DMS 273 (cell line): ENCODE data around the gene PPP1R12B.
"Not testable (repeated sequence)": the region's sequence is repeated elsewhere in the genome, so short reads cannot be mapped to it uniquely, and the experiment has no call there.

Experiments used
- DNase-seq: peaks from one replicate; lab custom pipeline; 2025; ENCODE audit not compliant: unreplicated experiment; lab: John Stamatoyannopoulos, UW

Gene PPP1R12B

DNA sequence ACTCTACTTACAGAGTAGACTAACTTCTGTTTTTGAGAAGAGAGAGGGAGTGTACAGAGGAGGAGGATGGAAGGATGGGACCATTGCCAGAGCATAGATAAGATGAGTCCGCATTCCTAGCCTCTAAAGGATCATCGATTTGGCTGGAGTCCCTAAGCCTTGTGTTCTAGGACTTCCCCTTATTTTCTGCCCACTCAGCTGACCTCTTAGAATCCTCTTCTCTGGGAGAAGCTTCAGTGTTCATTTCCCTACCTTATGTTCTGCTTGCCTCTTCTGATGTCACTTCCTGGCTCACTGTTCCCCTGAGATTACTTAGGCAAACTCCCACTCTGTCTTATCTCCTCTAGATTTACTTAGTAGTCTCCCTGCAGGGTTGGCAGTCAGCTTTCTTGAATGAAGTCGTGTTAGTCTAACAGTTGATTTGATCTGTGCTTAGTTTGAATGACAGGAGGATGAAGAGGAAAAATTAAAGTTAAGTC, 205.1 kb downstream of the PPP1R12B start:
- peak; percentile 39 for DNase-seq

DNA sequence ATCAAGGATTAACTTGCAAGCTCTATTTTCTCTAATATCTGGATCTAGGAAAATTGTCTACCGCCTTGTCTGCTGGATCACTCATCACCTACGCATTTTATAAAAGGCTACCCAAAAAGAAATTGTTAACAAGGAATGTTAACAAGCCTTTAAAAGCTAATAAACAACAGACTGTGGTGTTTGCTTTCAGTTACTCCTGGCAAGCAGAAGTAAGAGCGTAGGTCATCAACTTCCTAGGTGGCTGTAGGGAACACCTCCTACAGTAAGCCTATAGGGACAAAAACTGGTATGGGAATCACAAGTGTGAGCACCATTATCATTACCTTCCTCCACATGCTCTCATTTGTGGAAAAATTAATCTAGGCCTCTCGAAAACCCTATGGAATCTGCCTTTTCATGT, 206.1 kb downstream of the PPP1R12B start:
- not testable (repeated sequence) for DNase-seq

DNA sequence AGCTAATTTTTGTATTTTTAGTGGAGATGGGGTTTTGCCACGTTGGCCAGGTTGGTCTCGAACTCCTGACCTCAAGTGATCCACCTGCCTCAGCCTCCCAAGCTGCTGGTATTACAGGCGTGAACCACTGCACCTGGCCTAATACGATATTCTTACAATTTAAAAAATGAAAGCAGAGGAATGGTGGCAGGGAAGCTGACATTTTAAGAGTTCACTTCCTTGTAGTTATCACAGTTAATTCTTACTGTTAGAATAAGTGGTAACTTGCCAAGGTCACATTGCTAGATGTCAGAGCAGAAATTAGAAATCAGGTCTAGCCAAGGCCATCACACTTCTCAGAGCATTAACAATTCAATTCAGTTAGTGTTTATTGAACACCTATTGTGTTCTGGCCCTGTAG, 207.5 kb downstream of the PPP1R12B start:
- DNase-seq, result not testable (repeated sequence)

DNA sequence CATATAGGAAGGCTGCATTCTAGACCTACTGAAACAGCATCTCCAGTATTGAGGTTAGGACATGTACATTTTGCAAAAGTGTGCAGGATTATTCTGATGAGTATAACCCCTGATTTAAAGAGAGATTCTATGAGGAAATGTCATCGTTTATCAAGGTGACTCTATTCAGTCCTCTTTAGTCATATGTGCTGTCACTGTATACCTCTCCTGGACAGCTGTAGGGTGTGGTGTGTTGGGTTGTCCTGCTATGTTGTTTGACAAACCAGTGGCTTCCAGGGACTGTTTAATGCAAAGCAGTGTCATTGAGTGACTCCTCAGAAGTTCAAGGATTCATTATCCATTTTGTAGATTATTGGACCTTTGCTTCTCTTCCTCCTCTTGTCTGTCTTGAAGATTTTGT, 209.2 kb downstream of the PPP1R12B start:
- DNase-seq, result not testable (repeated sequence)

DNA sequence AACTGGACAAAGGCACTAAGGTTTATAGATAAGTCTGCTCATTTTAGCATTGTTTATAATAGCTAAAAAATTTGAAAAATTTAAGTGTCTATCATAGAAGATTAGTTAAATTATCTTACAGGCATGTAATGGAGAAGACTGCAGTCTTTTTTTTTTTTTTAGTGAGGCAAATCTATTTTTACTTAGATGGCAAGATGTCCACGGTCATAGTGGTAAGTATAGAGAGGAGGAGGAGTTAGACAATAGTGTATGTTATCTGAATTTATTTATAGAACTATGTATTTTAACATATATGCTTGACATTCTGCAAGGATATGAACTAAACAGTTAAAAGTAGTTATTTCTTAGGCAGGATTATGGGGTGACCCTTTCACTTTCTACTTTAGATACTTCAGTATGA, 212.7 kb downstream of the PPP1R12B start:
- DNase-seq, result no peak

DNA sequence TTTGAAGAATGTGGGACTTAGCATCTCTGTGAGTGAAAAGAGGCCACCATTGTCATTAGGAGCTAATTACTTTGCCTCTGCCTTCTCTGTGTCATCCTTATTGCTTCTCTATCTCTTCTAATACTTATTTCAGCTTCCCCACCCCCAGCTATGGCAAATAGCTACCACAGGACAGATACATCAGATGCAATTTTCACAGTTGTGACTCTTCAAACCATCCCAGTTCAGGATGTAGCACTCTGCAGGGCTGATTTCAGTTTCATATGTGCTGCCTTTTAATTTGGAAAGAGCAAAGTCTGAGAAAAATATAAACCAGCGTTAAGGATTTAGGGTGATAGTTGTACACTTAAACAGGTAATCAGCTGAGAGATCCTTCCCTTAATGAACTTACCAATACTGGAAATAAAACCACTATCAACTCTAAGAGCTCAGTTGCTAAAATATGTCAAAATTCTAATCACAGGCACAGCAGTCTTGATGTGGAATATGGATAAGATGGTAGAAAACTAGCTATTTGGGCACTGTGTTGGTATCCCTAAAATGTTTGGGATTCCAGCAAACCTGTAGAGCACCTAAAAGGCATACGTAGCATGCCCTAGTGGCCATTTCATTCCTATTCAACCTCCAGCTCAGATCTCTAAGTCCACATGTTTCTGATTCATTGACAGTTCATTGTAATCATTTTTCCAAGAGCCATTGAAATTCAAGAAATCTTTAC, 213.4 kb downstream of the PPP1R12B start:
- DNase-seq, result no peak

DNA sequence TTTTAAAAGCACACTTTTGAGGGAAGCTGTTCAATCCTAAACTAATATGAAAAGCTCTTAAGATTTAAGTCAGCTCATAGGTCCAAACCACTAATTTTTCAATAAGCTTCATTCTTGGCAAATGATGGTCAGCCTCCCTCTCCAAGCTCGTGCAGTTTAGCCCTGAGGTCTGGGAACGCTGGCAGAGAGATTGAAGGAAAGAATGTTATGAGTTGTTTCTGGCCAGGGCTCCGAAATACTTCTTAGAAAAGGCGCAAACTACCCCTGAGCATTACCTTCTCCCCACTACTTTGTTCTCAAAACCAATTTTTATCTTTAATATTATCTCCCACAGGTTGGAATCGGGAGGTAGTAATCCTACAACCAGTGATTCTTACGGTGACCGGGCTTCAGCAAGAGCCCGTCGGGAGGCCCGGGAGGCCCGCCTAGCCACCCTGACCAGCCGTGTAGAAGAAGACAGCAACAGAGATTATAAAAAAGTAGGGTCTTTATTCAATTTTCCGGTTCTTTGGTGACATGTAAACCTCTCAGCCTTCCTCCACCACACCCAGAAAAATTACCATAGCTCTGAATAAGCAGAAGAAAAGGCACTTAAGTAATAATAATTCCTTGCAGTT, 214.1 kb downstream of the PPP1R12B start:
- DNase-seq, result no peak

DNA sequence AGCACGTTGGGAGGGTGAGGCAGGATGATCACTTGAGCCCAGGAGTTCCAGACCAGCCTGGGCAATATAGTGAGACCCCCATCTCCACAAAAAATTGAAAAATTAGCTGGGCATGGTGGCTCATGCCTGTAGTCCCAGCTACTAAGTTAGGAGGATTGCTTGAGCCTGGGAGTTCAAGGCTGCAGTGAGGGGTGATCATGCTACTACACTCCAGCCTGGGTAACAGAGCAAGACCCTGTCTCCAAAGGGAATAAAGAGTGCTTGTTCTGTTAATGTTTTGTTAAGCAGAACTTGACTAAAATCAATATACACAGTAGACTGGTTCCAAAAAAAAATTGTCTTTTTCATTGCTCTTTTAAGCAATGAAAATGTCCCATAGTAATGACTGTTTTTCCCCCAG, 215.3 kb downstream of the PPP1R12B start:
- no peak for DNase-seq

DNA sequence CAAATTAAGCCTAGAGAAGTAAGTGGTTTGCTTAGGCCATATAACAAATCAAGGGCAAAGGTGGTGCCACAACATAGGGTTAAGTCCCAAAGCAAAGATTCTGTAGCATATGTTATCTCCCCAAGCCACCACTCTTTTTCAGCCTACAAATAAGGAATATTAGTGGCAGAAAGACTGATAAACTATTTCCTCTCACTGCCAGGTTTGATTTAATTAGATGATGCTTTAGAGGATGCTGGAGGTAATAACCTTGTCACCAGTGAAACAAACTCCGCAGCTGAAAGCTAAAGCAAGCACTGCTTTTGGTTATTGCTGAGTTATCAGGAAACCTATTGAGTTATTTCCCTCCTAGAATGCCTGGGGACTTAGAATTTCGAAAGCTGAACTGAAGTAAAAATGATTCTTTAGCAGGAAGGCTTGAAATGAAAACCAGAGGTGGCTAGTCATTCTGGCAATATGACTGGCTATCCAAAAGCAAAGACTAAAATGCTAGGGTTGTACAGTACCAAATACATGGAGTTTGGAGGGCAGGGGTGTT, 216.5 kb downstream of the PPP1R12B start:
- no peak for DNase-seq

- DNase-seq, result no peak
Observed at GRCh38 chr1:202565890-202566602, 217.5 kb downstream of the PPP1R12B start.

DNA sequence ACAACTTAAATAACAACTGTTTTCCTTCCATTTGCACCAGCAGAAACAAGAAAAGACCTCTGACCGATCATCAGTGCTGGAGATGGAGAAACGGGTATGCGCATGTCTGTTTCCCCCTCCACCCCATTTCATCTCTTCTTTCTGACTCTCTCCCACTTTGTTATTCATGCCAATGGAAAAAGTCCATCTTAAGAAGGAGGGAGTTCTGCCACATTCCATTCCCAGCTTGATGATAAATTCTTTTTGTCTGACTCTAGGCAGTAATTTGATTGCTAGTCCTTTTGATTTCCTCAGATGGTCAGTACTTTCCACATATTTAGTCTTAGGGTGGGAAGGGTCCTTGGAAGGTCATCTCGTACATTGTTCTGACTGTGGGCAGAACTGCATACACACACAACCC, 219.2 kb downstream of the PPP1R12B start:
- DNase-seq, result no peak

- no peak for DNase-seq
Observed at GRCh38 chr1:202568410-202568809, 219.9 kb downstream of the PPP1R12B start.

- DNase-seq, result no peak
Observed at GRCh38 chr1:202568826-202569225, 220.3 kb downstream of the PPP1R12B start.

GRCh38 chr1:202569393-202570322, 221.2 kb downstream of the PPP1R12B start:
- no peak for DNase-seq

DNA sequence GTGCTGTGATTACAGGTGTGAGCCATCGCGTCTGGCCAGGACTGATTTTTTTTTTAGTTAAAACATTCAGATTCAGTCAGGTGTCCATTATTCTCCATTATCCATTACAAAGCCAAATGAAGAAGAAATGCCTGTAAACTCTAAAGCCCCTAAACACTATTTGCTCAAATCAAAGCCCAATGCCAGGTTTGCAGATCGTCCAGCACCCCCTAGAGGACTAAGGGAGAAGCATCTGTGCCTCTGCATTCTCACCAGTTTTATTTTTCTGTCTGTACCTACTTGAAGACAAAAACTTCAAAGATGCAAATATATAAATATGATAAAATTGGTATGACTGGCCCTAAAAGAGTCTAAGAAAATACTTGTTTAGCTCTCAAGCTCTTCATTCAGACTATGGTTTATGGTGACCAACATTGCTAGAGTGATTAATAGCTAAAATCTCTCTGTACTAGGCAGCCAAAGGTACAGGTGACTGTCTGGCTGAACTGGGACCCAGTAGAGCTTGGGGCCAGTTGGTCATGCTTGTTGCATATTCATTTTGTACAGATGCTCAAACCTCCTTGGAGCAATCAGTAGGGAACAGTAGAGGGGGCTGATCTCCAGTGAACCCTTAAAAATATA, 223.3 kb downstream of the PPP1R12B start:
- DNase-seq, result peak; percentile 65

GRCh38 chr1:202572867-202573266, 224.4 kb downstream of the PPP1R12B start:
- no peak for DNase-seq

DNA sequence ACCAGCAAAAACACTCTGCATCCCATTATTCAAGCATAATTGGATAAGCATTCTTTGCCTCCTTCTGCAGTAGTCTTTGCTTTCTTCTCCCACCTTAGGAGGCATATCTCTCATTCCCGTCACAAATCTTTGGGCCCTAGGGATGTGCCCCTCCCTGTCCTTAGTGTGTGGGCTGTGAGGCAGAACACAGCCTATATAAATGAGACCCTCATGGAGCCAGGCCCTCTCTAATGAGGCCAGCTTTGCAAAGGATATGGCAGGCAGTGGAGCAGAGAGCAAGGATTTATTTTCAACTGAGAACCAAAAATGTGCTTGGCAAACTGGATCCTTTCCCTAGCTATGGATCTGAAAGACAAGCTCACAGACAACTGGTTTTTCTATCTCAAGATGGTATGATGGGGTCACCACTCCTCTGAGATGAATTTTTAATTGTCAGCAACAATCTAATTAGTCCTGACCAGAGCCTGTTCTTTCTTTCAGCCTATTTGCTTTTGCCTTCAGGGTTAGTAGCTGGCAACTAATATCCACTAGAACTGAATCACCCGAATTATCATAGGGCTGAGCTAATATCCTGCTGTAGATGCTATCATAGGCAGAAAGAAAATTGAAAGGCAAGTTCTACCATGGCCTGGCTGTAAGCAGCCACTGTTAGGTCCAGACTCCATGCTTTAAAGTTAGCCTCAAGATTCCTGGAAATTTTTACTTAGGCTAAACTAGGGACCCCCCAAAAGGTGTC, 227.6 kb downstream of the PPP1R12B start:
- DNase-seq, result no peak

DNA sequence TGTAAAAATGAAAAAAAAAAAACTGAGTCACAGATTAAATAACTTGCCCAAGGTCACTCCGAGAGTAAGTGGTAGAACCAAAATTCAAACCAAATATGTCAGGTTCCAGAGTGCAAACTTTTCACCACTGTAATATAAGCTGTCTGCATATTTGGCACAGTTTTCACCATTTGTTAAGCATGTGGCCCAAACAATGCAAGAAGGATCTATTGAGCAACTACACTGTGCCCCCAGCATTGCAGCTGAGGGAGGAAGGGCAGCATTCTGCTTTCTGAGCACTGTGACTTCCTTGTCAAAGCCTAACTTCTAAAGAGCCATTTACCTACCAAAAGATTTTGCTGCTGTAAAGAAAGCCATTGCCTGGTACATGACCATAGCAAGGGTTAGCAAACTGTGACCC, 228.3 kb downstream of the PPP1R12B start:
- peak; percentile 37 for DNase-seq

DNA sequence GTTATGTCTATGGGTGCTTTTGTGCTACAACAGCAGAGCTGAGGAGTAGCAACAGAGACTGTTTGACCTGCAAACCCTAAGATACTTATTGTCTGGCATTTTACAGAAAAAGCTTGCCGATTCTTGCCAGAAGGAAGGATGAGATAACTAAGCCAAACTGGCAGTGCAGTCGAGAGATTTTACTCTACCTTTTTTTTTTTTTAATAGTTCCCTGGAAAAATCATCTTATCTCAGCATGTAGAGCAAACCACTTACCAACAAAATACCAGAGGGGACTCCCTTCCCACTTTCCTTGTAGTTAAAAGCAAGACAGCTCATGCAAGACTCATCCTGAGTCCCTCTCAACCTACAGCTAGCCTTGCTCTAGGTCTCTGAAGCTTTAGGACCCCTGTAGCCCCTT, 228.9 kb downstream of the PPP1R12B start:
- no peak for DNase-seq
